Rectal smooth muscle tissue (tissue), 1 donor: ENCODE data around the gene PRKCD.

Experiments used
- H3K27ac ChIP-seq: one replicate; pipeline ENCODE4 v1.7.0; 2013; ENCODE audit warnings: low read depth, low read length, inconsistent platforms
- H3K27me3 ChIP-seq: one replicate; pipeline ENCODE4 v1.7.0; 2013; ENCODE audit warnings: low read length; ENCODE audit not compliant: control insufficient read depth, insufficient read depth
- H3K36me3 ChIP-seq: one replicate; pipeline ENCODE4 v1.7.0; 2013; ENCODE audit warnings: low read length; ENCODE audit not compliant: control insufficient read depth, insufficient read depth
- H3K4me1 ChIP-seq: one replicate; pipeline ENCODE4 v1.7.0; 2013; ENCODE audit warnings: low read length; ENCODE audit not compliant: control insufficient read depth, insufficient read depth
- H3K4me3 ChIP-seq: one replicate; pipeline ENCODE4 v1.7.0; 2013; ENCODE audit warnings: low read length
- H3K9ac ChIP-seq: one replicate; pipeline ENCODE4 v1.7.0; 2013; ENCODE audit warnings: low read length

PRKCD gene

DNA sequence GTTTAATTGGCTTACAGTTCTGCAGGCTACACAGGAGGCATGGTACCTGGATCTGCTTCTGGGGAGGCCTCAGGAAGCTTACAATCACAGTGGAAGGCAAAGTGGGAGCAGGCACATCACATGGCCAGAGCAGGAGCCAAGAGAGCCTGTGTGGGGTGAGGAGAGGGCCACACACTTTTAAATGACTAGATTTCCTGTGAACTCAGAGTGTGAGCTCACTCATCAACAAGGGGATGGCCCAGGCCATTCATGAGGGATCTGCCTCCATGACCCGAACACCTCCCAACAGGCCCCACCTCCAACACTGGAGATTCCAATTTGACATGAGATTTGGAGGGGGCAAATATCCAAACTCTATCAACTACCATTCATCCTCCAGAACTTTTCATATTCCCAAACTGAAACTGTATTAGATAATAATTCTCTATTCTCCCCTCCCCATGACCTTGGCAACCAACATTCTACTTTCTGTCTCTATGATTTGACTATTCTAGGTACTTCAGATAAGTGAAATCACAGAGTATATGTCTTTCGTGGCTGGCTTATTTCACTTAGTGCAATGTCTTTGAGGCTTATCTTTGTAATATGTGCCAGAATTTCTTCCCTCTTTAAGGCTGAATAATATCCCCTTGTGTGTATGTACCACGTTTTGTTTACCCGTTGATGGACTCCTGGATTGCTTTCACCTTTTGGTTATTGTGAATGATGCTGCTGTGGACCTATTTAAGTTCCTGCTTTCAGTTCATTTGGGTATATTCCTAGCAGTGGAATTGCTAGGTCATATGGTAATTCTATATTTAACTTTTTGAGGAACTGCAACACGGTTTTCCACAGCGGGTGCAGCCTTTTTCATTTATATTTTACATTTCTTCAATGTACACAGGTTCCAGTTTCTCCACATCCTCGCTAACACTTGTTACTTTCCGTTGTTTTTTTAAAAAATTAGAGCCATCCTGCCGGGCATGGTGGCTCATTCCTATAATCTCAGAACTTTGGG lies 51.0 kb downstream of the PRKCD start:
- H3K27me3 ChIP-seq, result no peaks in the 10 kb centered on the region
- H3K4me1 ChIP-seq, result no peaks in the 10 kb centered on the region
- no peak overlapping the region for H3K4me3 ChIP-seq
- no peak overlapping the region for H3K27ac ChIP-seq
- H3K36me3 ChIP-seq, result no peaks in the 10 kb centered on the region
- no peak overlapping the region for H3K9ac ChIP-seq

DNA sequence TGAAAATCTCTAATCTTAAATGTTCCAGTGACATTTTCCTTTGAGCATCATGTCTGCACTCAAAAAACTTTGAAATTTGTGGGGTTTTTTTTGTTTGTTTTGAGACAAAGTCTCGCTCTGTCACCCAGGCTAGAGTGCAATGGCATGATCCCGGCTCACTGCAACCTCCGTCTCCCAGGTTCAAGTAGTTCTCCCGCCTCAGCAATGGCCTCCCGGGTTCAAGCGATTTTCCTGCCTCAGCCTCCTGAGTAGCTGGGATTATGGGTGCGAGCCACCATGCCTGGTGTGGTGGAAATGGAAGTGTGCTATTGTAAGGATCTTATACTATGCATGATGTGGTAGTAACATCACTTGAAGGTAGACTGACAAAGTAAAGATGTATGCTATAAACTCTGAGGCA lies 52.3 kb downstream of the PRKCD start:
- no peaks in the 10 kb centered on the region for H3K36me3 ChIP-seq
- no peaks in the 10 kb centered on the region for H3K27me3 ChIP-seq
- H3K4me1 ChIP-seq, result no peaks in the 10 kb centered on the region
- H3K9ac ChIP-seq, result no peak overlapping the region
- no peak overlapping the region for H3K4me3 ChIP-seq
- H3K27ac ChIP-seq, result no peak overlapping the region

DNA sequence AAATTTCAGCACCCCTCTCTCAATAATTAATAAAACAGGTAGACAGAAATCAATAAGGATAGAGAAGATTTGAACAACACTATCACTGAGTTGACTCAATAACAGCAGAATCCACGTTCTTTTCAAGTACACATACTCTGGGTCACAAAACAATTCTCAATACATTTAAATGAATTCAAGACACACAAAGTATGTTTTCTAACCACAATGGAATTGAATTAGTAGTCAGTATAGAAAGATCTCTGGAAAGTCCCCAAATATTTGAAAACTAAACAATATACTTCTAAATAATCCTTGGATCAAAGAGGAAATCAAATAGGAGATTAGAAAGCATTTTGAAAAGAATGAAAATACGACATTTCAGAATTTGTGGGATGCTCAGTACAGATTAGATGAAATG lies 54.8 kb downstream of the PRKCD start:
- Histone ChIP-seq H3K4me3 (no peak overlapping the region), H3K27ac (no peak overlapping the region), H3K4me1 (no peaks in the 10 kb centered on the region), H3K9ac (no peak overlapping the region), H3K36me3 (no peaks in the 10 kb centered on the region), H3K27me3 (no peaks in the 10 kb centered on the region)

DNA sequence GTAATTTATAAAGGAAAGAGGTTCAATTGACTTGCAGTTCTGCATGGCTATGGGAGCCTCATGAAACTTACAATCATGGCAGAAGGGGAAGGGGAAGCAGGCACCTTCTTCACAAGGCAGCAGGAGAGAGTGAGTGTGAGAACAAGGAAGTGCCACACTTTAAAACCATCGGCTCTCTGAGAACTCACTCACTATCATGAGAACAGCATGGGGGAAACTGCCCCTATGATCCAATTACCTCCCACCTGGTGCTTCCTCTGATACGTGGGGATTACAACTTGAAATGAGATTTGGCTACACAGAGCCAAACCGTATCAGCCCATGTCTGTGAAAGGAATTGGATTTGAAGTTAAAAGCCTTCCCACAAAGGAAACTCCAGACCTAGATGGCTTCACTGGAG lies 55.7 kb downstream of the PRKCD start:
- H3K27me3 ChIP-seq, result no peaks in the 10 kb centered on the region
- no peaks in the 10 kb centered on the region for H3K4me1 ChIP-seq
- no peak overlapping the region for H3K27ac ChIP-seq
- no peak overlapping the region for H3K9ac ChIP-seq
- no peaks in the 10 kb centered on the region for H3K36me3 ChIP-seq
- no peak overlapping the region for H3K4me3 ChIP-seq

DNA sequence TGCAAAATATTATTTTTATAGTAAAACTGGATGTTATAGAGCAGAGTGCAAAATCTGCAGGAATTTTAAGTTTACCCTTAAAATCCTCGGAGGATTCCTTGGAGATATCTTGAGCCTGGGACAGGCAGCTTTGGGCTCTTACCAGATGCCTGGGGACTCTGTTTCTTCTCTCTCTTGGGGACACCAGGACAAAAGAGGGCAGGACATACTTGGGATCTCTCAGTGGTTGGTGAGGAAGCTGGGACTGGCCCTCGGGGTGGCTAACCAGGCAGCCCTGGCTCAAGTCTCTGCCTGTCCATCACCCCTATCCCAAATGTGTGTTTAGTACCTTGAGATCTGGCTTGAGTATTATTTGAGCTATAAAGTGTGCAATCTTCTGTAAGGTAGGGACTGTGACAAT lies 56.2 kb downstream of the PRKCD start:
- Histone ChIP-seq H3K9ac (no peak overlapping the region), H3K36me3 (no peaks in the 10 kb centered on the region), H3K27me3 (no peaks in the 10 kb centered on the region), H3K27ac (no peak overlapping the region), H3K4me3 (no peak overlapping the region), H3K4me1 (no peaks in the 10 kb centered on the region)

DNA sequence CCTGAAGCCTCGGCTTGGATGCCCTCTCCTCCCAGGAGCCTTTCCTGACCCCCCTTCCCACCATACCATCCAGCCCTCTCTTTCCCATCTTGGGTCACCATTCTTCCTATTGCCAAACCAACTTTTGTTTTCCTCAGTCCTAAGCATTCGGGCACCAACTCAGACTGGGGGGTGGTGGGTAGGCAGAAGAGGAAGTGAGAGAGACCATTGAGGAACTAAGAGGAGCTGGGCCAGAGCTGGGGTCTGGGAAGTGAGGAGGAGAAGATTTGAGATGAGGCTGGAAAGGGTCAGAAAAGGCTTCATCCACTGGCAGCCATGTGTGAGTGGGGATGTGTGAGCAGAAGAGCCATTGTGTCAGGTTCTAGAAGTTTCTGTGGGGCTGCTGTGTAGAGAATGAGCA lies 57.1 kb downstream of the PRKCD start:
- no peaks in the 10 kb centered on the region for H3K27me3 ChIP-seq
- no peaks in the 10 kb centered on the region for H3K4me1 ChIP-seq
- no peaks in the 10 kb centered on the region for H3K36me3 ChIP-seq
- no peak overlapping the region for H3K9ac ChIP-seq
- H3K4me3 ChIP-seq, result no peak overlapping the region
- no peak overlapping the region for H3K27ac ChIP-seq

DNA sequence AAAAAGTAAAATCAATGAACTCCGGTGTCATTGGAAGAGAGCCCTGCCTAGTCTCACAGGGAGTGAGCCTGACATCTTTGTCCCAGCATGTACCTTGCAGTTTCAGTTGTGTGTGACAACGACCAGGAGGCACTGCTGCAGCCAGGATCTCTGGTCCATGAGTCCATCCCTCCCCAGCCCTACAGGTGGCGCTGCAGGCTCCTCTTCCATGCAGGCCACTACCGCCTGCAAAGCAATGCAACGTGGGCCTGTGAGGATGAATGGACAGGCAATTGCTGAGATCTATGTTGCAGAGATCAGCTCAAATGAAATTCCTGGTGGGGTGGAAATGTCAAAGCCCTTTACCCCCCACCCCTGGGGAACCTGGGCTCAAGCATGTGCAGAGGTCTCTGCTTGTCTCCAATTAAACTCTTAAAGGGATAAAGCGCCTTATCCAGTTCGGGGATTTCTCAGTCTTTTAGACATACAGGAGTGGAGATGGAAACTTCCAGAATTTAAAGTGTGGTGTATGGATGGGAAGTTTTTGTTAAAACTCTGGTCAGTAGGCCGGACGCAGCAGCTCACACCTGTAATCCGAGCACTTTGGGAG lies 59.0 kb downstream of the PRKCD start:
- H3K4me3 ChIP-seq, result no peak overlapping the region
- H3K27ac ChIP-seq, result no peak overlapping the region
- peaks cover 8% of the 10 kb centered on the region for H3K36me3 ChIP-seq
- no peak overlapping the region for H3K9ac ChIP-seq
- no peaks in the 10 kb centered on the region for H3K4me1 ChIP-seq
- H3K27me3 ChIP-seq, result no peaks in the 10 kb centered on the region

DNA sequence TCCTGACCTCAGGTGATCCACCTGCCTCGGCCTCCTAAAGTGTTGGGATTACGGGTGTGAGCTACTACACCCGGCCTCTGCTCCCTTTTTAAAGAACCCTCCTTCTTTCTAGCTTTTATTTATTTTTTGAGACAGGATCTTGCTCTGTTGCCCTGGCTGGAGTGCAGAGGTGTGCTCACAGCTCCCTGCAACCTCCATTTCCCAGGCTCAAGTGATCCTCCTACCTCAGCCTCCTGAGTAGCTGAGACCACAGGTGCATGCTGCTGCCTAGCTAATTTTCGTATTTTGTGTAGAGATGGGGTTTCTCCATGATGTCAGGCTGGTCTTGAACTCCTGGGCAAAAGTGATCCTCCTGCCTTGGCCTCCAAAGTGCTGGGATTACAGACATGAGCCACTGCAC lies 60.3 kb downstream of the PRKCD start:
- H3K27me3 ChIP-seq, result no peaks in the 10 kb centered on the region
- H3K4me3 ChIP-seq, result no peak overlapping the region
- no peaks in the 10 kb centered on the region for H3K4me1 ChIP-seq
- H3K27ac ChIP-seq, result no peak overlapping the region
- H3K36me3 ChIP-seq, result peaks cover 12% of the 10 kb centered on the region
- H3K9ac ChIP-seq, result no peak overlapping the region

DNA sequence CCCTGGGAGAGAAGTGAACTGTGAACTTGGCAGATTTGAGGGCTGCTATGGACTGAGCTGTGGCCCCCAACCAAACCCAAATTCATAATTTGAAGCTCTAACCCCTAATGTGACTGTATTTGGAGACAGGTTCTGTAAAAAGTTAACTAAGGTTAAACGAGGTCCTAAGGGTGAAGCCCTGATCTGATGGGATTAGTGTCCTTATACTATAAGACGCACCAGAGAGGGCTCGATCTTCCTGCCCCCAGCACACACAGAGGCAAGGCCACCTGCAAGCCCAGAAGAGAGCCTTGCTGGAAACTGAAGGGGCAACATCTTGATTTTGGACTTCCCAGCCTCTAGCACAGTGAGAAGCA lies 60.8 kb downstream of the PRKCD start:
- Histone ChIP-seq H3K4me1 (no peaks in the 10 kb centered on the region), H3K27me3 (no peaks in the 10 kb centered on the region), H3K27ac (no peak overlapping the region), H3K4me3 (no peak overlapping the region), H3K9ac (no peak overlapping the region), H3K36me3 (peaks cover 17% of the 10 kb centered on the region)

DNA sequence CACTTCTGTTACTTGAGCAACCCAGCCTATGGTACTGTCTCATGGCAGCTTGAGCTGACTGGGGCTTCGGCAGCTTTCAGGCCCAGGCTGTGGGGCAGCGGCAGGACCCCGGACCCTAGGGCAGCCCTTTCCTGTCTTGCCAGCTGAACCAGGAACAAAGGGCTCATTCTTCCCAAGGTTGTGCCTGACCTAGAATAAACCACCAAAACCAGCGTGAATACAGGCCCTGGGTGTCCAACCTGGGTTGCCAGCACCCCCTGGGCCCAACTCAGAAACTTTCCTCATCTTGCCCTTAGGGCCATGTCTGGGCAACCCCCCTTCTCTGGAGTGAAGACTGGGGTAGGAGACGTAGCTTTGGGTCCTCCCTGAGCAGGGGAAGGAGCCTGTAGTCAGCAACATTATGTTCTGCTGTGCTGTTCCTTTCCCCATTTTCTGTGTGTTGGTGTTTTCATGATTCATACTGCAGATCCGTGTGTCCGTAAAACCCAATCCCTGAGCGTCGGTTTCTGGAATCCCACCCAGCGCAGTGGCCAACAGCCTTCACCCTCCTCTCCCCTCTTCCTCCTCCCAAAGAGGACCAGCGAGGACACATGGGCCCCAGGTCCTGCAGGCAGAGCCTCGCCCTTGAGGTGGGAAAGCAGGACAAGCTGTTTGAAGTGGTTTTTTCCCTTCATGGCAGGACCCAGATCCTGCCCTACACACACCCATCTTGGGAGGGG lies 61.3 kb downstream of the PRKCD start:
- Histone ChIP-seq H3K27me3 (no peaks in the 10 kb centered on the region), H3K4me3 (no peak overlapping the region), H3K36me3 (peaks cover 22% of the 10 kb centered on the region), H3K27ac (no peak overlapping the region), H3K9ac (no peak overlapping the region), H3K4me1 (no peaks in the 10 kb centered on the region)

DNA sequence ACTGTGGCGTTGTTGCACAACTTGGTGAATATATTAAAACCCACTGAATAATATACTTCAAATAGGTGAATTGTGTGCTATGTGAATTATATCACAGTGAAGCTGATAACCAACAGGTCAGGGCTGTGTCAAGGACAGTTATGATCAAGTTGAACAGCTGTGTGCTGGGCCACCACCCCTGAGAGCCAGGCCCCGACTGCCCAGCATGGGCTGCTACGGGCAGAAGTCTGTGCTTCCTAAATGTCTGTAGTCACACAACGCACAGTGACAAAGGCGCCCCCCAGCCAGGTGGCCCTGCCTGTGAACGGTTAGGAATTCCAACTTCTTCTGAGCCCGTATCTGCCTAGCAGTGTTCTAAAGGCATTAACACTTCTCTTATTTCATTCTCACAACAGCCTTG lies 62.0 kb downstream of the PRKCD start:
- Histone ChIP-seq H3K27ac (no peak overlapping the region), H3K4me3 (no peak overlapping the region), H3K27me3 (no peaks in the 10 kb centered on the region), H3K4me1 (no peaks in the 10 kb centered on the region), H3K9ac (no peak overlapping the region), H3K36me3 (peaks cover 28% of the 10 kb centered on the region)

DNA sequence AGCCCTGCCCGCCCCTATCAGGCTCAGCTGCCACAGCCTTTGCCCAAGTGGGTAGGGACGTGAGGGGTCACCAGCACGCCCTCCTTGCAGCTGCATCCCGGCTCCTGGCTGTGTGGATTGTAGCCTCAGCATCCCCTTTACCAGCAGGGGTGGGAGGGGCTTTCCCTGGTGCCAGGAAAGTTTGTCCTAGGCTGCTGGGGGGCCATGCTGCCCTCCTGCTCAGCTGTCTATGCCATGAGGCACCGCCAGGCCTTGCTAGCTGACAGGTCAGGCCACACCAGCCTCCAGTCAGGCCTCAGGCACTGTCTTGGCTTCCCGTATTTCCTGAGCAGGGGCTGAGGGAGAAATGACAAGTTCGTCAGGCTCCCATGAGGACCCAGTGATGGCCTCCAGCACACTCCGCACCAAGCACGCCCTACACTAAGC lies 62.5 kb downstream of the PRKCD start:
- Histone ChIP-seq H3K36me3 (peaks cover 34% of the 10 kb centered on the region), H3K4me1 (no peaks in the 10 kb centered on the region), H3K27ac (no peak overlapping the region)

More for the DNA sequence above, 62.5 kb downstream of the PRKCD start:
- no peak overlapping the region for H3K4me3 ChIP-seq
- no peaks in the 10 kb centered on the region for H3K27me3 ChIP-seq
- H3K9ac ChIP-seq, result no peak overlapping the region
